WTC11 (cell line): Measurements from ENCODE around the gene NDUFS7.

Experiments
- ELF4 ChIP-seq: sonication (generic); formaldehyde crosslinking; IDR thresholded peaks from 2 replicates; pipeline ENCODE4 v1.8.1; 2022; ENCODE audit warnings: low read depth, mild to moderate bottlenecking, moderate library complexity, missing genetic modification reagents
- NR3C1 ChIP-seq: sonication (generic); formaldehyde crosslinking; conservative IDR thresholded peaks from 2 replicates; pipeline ENCODE4 v1.8.1; 2023; ENCODE audit warnings: low read depth, mild to moderate bottlenecking, missing genetic modification reagents
- TEAD1 ChIP-seq: sonication (generic); formaldehyde crosslinking; IDR thresholded peaks from 2 replicates; pipeline ENCODE4 v1.8.0; 2022; ENCODE audit warnings: mild to moderate bottlenecking, missing genetic modification reagents
- TEAD4 ChIP-seq: sonication (generic); formaldehyde crosslinking; IDR thresholded peaks from 2 replicates; pipeline ENCODE4 v1.8.0; 2022; ENCODE audit warnings: mild to moderate bottlenecking, missing genetic modification reagents
- TF ChIP-seq, protein P1 (sequence below): fragments of 200-600 bp; IDR thresholded peaks from 2 replicates; pipeline ENCODE4 v1.8.0; 2022; ENCODE audit warnings: antibody characterized with exemption
- TF ChIP-seq, protein P2 (sequence below): sonication (generic); formaldehyde crosslinking; IDR thresholded peaks from 2 replicates; pipeline ENCODE4 v1.8.0; 2023; ENCODE audit warnings: missing genetic modification reagents, mild to moderate bottlenecking, borderline replicate concordance

- TF ChIP-seq, protein P1, sequence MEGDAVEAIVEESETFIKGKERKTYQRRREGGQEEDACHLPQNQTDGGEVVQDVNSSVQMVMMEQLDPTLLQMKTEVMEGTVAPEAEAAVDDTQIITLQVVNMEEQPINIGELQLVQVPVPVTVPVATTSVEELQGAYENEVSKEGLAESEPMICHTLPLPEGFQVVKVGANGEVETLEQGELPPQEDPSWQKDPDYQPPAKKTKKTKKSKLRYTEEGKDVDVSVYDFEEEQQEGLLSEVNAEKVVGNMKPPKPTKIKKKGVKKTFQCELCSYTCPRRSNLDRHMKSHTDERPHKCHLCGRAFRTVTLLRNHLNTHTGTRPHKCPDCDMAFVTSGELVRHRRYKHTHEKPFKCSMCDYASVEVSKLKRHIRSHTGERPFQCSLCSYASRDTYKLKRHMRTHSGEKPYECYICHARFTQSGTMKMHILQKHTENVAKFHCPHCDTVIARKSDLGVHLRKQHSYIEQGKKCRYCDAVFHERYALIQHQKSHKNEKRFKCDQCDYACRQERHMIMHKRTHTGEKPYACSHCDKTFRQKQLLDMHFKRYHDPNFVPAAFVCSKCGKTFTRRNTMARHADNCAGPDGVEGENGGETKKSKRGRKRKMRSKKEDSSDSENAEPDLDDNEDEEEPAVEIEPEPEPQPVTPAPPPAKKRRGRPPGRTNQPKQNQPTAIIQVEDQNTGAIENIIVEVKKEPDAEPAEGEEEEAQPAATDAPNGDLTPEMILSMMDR: no peak
- TF ChIP-seq ELF4 (CRISPR knock-in tag): no peak
- no peak for TF ChIP-seq TEAD4 (CRISPR knock-in tag)
- TF ChIP-seq TEAD1 (CRISPR knock-in tag): no peak
- TF ChIP-seq, protein P2, sequence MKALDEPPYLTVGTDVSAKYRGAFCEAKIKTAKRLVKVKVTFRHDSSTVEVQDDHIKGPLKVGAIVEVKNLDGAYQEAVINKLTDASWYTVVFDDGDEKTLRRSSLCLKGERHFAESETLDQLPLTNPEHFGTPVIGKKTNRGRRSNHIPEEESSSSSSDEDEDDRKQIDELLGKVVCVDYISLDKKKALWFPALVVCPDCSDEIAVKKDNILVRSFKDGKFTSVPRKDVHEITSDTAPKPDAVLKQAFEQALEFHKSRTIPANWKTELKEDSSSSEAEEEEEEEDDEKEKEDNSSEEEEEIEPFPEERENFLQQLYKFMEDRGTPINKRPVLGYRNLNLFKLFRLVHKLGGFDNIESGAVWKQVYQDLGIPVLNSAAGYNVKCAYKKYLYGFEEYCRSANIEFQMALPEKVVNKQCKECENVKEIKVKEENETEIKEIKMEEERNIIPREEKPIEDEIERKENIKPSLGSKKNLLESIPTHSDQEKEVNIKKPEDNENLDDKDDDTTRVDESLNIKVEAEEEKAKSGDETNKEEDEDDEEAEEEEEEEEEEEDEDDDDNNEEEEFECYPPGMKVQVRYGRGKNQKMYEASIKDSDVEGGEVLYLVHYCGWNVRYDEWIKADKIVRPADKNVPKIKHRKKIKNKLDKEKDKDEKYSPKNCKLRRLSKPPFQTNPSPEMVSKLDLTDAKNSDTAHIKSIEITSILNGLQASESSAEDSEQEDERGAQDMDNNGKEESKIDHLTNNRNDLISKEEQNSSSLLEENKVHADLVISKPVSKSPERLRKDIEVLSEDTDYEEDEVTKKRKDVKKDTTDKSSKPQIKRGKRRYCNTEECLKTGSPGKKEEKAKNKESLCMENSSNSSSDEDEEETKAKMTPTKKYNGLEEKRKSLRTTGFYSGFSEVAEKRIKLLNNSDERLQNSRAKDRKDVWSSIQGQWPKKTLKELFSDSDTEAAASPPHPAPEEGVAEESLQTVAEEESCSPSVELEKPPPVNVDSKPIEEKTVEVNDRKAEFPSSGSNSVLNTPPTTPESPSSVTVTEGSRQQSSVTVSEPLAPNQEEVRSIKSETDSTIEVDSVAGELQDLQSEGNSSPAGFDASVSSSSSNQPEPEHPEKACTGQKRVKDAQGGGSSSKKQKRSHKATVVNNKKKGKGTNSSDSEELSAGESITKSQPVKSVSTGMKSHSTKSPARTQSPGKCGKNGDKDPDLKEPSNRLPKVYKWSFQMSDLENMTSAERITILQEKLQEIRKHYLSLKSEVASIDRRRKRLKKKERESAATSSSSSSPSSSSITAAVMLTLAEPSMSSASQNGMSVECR: no peak
- TF ChIP-seq NR3C1: no peak
Observed at GRCh38 chr19:1362387-1363257, 21.1 kb upstream of the NDUFS7 start.
